HG02840 (cell line): ENCODE measurements around the gene CCT6B.
"Not testable (repeated sequence)": the region's sequence is repeated elsewhere in the genome, so short reads cannot be mapped to it uniquely, and the experiment has no call there.

Source experiments
- ATAC-seq: cut with Tn5 transposase; IDR thresholded peaks from one replicate; pipeline ENCODE4 v1.9.1; 2021; ENCODE audit warnings: mild to moderate bottlenecking, moderate library complexity, moderate number of reproducible peaks; ENCODE audit not compliant: unreplicated experiment, low FRiP score

Gene CCT6B

DNA sequence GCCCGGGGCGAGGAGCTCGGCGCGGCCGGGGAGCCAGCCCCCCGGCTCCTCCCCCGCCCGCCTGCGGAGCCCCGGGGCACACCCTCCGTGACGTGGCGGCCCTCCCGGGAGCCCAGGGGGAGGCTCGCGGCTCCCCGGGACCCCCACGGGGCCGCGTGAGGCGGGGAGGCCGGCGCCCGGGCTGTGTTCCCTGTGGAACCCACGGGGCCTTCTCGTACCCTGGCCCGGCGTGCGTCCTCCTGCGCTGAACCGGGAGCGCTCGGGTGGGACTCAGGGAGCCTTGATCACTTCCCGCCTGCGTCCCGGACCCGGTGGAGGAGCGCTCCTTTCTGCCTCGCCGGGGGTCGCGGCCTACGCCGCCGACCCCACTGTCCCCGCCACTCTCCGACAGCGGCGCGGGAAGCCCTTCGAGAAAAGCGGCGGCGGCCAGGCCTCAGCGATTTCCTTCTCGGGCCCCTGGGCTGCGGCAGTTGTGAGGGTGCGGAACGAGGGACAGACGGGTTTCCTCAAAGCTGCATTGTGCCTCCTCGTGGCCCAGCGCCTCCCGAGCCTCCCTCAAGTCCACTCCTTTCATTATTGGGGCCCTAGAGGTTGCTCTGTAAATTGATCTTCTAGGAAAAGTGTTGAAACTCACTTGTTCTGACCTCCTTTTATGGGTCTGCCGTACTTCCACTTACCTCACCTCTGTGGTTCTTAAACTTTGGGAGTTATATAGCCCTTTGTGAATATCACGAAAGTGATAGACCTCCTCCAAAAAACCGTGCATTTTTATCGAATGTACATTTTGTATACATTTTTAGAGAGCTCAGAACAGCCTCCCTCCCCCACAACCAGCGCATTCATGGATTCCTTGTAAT lies 19.6 kb upstream of the CCT6B start:
- ATAC-seq: peak; percentile 83

DNA sequence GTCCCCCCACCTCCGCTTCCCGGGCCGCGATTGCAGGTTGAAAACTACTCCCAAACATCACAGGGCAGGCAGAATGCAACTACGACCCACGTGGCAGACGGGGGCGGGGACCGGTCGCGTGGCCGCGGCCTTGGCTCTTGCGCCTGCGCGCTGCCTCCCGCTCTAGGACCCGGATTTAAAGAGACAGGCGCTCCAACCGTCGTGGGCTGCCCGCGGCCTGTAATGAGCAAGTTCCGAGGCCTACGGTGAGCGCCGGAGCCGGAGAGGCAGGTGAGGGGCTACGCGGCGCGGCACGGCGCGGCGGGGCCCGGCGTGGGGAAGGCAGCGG lies 19.1 kb upstream of the CCT6B start, which contains the start of gene LIG3:
LIG3 (plus strand) TSS at position 160 of the 328 bp plus-strand sequence. CDS start 2,494 bp downstream, outside the sequence.
- peak; percentile 81 for ATAC-seq

DNA sequence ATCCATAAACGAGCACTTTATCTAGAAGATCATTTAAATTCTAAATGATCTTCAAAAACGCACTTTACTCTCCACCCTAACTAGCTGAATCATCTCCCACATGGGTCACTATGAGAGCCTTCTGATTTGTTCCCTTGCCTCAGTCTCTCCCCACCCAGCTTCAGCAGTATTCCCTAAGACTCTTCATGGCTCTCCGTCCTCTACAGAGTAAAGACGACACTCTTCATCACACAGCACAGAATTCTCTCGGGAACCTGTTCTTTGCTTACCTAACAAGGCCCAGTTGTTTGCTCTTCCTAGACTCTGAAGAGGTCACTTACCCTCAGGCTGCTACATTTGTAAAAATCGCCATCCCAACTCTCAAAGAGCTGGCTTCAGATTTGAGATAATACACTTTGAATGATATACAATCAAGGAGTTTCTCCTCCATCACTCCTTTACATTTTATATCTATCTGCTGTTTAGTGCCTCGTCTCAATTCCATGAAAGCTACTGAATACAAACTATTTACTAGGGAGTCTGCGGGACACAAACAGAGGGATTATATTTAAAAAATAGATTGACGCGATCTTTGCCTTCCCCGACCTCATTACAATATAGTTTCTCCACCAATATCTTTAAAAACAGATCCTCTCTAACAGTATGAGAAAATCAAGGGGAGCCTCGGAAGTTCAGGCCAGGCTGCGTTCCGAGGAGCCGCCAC lies 18.5 kb upstream of the CCT6B start:
- ATAC-seq: no peak

DNA sequence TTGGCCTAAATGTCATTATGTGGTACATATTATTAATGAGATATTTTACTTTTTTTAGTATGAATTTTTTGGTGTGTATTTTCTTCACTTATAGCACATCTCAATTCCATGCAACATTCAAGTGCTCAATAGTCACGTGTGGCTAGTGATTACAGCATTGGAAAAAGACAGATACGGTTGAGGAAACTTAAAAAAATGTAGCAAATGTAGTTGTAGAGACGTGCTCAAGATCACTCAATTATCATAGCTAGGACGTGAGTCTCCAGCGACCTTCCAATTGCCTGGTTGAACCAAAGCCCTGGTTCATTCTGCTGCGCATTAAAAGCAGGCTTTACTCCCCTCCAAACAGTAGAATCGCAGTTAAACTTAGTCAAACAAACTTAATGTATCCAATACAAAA lies 17.9 kb upstream of the CCT6B start:
- no peak for ATAC-seq

DNA sequence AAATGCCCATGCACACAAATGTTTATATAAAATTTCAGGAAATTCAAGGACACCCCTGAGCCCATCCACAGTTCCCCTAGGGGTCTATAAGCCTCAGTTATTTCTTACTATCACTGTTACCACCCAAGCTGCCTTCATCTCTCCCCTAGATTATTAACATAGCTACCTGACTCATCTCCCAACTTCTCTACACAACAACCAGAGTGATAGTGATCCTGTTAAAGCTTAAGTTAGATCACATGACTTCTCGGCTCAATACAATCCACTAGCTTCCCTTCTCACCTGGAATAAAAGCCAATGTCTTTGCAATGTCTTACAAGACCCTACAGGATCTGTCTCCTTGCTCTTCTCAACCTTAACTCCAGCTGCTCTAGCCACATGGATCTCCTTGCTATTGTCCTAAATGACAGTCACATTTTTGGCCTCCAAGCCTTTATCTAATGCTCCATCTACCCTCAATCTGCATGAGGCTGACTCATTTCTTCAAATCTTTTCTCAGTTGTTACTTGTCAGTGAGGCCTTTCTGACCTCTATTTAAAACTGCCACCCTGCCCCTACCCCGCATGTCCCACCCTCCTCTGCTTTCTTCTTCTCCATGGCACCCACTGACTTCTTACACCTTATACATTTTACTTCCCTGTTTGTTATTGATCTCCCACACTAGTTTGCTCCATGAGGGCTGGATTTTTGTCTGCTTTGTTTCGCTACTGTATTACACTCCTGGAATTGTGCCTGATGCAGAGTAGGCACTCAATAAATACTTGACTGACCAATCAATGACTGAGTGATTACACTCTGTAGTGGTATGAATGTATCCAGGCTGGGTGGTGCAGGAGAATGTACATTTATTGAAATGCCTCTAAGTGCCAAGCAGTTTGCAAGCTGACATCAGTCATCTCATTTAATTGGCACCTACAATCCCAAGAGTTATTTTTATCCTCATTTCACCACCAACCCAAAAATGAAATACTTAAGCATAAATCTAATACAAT lies 13.8 kb upstream of the CCT6B start:
- ATAC-seq: no peak

DNA sequence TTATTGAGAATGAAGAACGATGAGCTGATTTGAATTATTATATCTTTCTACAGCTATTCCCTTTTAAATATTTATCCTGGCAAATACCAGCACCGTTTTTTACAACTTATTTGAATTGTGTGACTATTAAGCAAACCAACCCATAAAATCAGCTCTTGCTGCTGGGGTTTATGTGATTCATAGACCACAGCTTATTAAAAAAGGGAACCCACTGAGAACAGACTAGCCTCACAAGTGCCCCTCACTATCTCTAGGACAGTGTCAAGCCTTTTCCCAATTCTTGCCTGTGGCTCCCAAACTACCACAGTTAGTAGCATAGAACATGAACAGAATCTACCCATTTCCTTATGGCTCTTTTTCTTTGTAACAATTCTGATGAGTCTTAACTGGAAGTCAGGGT lies 12.9 kb upstream of the CCT6B start:
- ATAC-seq: no peak

DNA sequence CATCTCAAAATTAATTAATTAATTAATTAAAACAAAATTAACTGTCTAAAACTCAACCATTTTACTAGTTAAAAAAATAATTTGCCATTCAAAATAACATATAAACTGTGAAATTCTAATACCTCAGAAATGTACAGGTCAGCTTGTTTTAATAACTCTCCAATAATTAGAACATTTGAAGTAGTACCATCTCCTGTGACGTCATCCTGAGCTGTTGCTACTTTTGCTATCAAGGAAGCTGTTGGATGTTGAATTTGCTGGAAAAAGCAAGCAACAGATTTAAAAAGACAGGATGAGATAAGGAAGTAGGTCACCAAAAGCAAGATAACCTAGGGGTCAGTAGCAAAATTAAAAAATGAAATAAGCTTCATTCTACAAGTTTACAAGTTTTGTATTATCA lies 2.8 kb downstream of the CCT6B start:
- no peak for ATAC-seq

DNA sequence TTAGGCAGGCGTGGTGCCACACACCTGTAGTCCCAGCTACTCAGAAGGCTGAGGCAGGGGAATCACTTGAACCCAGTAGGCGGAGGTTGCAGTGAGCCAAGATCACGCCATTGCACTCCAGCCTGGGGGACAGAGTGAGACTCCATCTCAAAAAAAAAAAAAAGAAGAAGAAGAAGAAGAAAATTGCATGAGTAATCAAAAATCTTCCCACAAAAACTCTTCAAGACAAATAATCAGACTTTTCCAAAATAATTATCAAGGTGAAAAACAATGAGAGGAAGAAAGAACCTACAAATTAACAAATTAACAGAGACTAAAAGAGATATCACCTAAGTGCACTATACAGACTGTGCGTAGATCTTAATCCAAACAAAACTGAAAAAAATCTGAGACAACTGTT lies 10.5 kb downstream of the CCT6B start:
- not testable (repeated sequence) for ATAC-seq

DNA sequence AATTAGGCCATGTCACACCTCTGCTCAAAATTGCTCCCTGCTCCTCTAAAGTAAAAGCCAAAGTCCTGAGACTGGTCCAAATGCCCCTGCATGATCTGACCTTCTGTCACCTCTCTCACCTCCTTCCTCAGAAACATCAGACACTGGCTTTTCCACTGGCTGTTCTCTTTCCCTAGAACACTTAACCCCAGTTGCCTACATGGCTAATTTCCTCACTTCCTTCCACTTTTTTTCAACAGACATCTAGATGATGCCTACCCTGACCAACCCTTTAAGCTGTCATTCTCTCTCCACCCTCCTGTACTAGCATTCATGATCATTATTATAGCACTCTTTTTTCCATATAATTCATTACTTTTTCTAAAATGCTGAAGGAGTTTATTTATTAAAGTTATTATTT lies 31.0 kb downstream of the CCT6B start:
- ATAC-seq: no peak

DNA sequence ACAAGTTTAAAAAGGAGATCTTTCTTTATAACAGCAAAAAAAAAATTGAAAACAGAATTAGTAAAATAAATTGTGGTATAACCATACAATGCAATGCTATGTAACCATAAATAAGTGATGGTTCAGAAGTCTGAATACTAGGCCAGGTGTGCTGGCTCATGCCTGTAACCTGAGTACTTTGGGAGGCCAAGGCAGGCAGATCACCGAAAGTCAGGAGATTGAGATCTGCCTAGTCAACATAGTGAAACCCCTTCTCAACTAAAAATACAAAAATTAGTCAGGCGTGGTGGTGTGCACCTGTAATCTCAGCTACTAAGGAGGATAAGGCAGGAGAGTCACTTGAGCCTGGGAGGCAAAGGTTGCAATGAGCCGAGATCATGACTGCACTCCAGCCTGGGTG lies 34.6 kb downstream of the CCT6B start:
- no peak for ATAC-seq

DNA sequence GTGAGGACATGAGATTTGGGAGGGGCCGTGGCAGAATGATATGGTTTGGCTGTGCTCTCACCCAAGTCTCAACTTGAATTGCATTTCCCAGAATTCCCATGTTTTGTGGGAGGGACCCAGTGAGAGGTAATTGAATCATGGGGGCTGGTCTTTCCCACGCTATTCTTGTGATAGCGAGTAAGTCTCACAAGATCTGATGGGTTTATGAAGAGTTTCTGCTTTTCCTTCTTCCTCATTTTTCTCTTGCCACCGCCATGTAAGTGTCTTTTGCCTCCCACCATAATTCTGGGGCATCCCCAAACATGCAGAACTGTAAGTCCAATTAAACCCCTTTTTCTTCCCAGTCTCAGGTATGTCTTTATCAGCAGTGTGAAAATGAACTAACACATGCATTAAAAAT lies 40.6 kb downstream of the CCT6B start:
- no peak for ATAC-seq

DNA sequence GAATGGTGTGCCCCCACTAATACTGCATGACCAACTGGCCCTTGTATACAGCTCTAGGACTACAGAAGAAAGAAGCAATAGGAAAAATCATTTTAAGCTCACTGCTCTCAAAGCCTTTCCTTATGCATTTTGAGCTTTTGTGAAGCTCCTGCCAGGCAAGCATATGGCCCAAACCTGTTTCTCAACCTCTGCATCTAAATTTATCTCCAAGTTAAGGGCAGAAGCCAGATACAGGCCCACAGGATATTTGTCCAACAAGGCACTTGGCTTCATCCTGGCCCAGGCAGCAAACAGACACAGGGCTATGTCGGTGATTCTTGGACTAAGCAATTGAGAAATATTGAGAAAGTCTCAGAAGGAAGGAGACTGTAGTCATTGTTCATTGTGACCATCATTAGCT lies 43.9 kb downstream of the CCT6B start:
- no peak for ATAC-seq

DNA sequence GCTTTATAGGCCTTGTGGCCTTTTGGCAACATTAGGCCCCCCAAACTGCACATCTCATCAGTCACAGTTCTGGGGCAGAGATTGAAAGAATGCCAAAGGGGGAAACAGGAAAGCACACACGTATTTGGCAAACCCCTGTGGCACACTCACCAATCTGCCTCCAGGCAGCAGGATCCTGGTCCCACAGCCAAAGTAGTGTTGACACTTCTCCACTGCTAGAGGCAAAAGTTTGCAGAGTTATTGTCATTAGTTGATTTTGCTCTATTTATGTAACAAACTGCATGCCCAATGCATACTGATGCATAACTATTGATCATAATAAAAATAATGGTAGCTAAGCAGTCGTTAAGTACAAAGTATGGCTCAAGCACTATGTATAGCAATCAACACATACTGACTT lies 45.1 kb downstream of the CCT6B start:
- ATAC-seq: no peak

DNA sequence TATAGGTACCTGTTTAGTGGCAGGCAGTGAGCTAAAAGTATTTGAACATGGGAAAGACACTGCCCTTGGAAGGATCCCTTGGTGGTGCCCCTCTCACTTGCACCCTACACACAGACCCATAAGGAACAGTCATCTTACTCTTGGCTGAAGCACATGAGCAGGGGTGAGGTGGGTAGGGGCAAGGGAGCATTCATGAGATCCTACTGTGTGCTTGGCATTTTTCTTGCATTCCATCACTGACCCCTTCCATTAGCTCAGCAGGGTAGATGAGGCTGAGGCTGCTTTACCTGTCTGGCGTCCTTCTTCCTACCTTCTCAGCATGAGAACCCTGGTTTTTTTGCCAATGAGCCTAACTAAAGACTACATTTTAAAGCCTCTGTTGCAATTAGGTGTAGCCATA lies 48.3 kb downstream of the CCT6B start:
- no peak for ATAC-seq

DNA sequence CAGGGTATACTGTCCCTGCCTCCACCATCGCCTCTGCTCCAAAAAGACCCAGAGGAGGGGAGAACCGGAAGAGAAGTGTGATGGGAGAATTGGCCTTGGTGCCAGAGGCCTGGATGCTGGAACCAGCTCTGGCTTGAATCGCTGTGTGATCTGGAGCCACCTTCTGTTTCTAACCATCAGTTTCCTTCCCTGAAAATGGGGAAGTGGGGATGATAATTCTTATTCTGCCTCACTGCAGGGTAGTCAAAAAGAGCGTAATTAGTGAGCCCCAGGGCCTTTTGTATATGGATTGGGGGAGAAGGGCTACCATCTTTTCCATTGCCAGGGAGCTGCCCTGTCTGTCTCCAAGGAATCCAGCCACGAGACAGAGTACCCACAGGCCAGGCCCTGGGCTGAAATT lies 52.2 kb downstream of the CCT6B start:
- no peak for ATAC-seq

DNA sequence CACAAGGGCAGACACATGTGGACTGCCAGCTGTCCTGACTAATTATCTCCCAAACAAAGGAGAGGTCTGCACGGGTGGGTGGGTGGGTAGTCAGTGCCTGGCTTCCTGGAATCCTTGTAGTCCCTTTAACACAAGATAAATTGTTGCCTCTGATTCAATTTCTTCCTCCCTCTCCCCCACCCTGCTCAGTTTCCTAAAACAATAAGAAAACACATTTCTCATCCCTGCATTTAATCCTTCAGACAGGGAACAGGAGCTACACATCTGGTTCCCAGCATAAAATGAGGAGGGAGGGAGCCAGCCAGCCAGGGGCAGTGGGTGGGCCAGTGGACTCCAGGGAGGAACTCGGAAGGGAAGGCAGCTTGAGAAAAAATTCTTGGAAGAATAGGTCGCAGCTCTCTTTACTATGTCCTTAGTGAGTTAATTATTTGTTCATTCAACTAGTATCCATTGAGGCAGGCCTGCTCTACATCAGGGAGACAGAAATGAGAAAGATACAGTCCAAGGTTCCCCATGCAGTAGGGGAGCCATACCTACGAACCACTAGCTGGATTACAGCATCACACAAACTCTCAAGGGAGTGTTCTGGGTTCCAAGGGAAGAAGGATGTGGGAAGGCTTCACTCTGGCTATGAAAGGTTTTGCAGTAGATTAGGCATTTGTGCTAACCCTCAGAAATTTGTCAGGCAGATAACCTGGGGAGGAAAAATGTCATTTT lies 58.3 kb downstream of the CCT6B start:
- no peak for ATAC-seq

DNA sequence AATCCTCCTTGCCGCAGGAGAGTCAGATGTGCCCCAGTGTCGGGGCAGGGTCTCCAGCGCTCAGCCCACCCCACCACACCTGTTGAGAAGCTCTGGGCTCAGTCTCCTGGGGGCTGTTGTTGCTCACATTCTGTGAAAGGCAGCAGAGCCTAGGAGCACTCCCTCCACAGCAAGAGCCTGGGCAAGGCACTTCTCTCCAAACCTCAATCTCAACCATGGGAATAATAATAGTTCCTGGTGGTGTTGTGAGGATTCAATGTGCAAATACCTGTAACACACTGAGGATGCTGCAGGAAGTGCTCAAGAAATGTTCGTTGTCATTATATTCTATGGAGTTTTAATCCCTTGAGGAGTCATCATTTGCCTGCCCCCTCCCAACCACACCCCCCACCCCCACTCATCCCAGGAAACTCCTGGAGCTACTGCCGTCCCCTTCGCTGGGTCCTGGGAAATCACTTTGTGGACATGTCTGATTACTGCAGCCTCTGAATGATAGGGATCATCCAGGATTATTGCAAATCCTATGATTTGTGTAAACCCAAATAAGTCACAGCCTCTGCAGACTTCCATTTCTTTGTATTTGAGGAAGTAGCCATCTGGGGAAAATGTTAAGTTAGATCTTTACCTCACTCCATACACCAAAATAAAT lies 61.5 kb downstream of the CCT6B start:
- no peak for ATAC-seq

DNA sequence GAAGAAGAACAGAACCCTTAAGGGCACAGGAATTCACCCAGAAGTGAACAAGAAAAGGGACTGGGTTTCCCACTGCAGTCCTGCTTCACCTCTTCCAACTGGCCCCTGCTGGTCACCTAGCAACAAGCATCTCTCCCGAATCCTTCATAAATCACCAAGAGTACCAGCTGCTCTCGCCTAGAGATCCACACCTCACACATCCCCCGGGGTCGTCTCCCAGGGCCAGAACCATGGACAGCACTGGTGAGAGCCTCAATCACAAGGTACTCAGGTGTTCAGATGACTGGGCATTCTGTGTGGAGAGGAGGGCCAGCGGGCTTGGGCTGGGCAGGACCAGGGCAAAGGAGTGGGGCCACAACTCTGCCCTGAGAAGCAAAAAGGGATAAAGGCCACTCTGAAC lies 65.9 kb downstream of the CCT6B start:
- ATAC-seq: no peak

DNA sequence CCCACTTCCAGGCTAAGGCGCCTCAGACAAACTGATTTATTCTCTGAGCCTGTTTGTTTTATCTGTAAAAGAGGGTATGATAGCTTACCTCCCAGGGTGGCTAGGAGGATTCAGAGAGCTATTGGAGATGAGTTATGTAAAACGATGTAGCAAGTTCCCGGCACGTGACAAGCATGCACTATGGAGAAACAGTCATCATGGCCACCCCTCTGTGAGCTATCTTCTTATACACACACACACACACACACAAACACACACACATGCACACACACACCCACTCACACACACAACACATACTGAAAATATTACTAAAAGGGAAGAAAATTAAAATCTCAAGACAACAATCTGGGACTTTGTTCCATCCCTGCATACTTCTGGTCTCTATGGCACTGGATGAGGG lies 66.3 kb downstream of the CCT6B start:
- ATAC-seq: no peak
